ENCODE measurements around the gene IGLL5.
"Not testable (repeated sequence)": the region's sequence is repeated elsewhere in the genome, so short reads cannot be mapped to it uniquely, and the experiment has no call there.

The IGLL5 gene

GRCh38 chr22:22920910-22921550 lies 33.4 kb downstream of the IGLL5 start:
- Mint-ChIP-seq H3K27ac (no peak overlapping the region), H3K4me1 (ENCODE audit: low read depth) (no peaks in the 10 kb centered on the region), H3K4me3 (no peak overlapping the region), H3K36me3 (no peaks in the 10 kb centered on the region), H3K9me3 (ENCODE audit: low read depth) (no peaks in the 10 kb centered on the region), H3K27me3 (no peaks in the 10 kb centered on the region)

- Mint-ChIP-seq H3K4me1 (ENCODE audit: low read depth) (no peaks in the 10 kb centered on the region), H3K27ac (no peak overlapping the region), H3K27me3 (no peaks in the 10 kb centered on the region), H3K36me3 (no peaks in the 10 kb centered on the region), H3K9me3 (ENCODE audit: low read depth) (no peaks in the 10 kb centered on the region), H3K4me3 (no peak overlapping the region)
Measured at GRCh38 chr22:22921575-22921974, 34.0 kb downstream of the IGLL5 start.

- H3K4me1 Mint-ChIP-seq (ENCODE audit: low read depth): not testable (repeated sequence)
Measured at GRCh38 chr22:22922092-22922953, 34.7 kb downstream of the IGLL5 start.

GRCh38 chr22:22922954-22923319 lies 35.3 kb downstream of the IGLL5 start:
- Mint-ChIP-seq H3K27me3 (no peaks in the 10 kb centered on the region), H3K9me3 (ENCODE audit: low read depth) (no peaks in the 10 kb centered on the region), H3K4me3 (no peak overlapping the region), H3K4me1 (ENCODE audit: low read depth) (peaks cover 1% of the 10 kb centered on the region), H3K27ac (no peak overlapping the region), H3K36me3 (no peaks in the 10 kb centered on the region)

More at GRCh38 chr22:22922092-22922953, 34.7 kb downstream of the IGLL5 start:
- not testable (repeated sequence) for H3K27ac Mint-ChIP-seq; H3K36me3 Mint-ChIP-seq; H3K27me3 Mint-ChIP-seq; H3K4me3 Mint-ChIP-seq; H3K9me3 Mint-ChIP-seq (ENCODE audit: low read depth)

GRCh38 chr22:22923379-22923778 lies 35.8 kb downstream of the IGLL5 start:
- no peaks in the 10 kb centered on the region for H3K9me3 Mint-ChIP-seq (ENCODE audit: low read depth)
- no peaks in the 10 kb centered on the region for H3K36me3 Mint-ChIP-seq
- no peak overlapping the region for H3K27ac Mint-ChIP-seq
- peaks cover 3% of the 10 kb centered on the region for H3K4me1 Mint-ChIP-seq (ENCODE audit: low read depth)
- H3K4me3 Mint-ChIP-seq: no peak overlapping the region
- H3K27me3 Mint-ChIP-seq: no peaks in the 10 kb centered on the region

GRCh38 chr22:22923930-22924329 lies 36.3 kb downstream of the IGLL5 start:
- Mint-ChIP-seq H3K4me3 (no peak overlapping the region), H3K9me3 (ENCODE audit: low read depth) (no peaks in the 10 kb centered on the region), H3K4me1 (ENCODE audit: low read depth) (peaks cover 8% of the 10 kb centered on the region), H3K27me3 (no peaks in the 10 kb centered on the region), H3K36me3 (no peaks in the 10 kb centered on the region), H3K27ac (no peak overlapping the region)

GRCh38 chr22:22924369-22925145 lies 36.9 kb downstream of the IGLL5 start:
- H3K4me3 Mint-ChIP-seq: no peak overlapping the region
- H3K36me3 Mint-ChIP-seq: no peaks in the 10 kb centered on the region
- H3K27ac Mint-ChIP-seq: no peak overlapping the region
- H3K4me1 Mint-ChIP-seq (ENCODE audit: low read depth): peaks cover 11% of the 10 kb centered on the region
- no peaks in the 10 kb centered on the region for H3K27me3 Mint-ChIP-seq
- H3K9me3 Mint-ChIP-seq (ENCODE audit: low read depth): no peaks in the 10 kb centered on the region

- Mint-ChIP-seq H3K27me3 (no peaks in the 10 kb centered on the region), H3K27ac (no peak overlapping the region), H3K4me1 (ENCODE audit: low read depth) (peaks cover 11% of the 10 kb centered on the region), H3K4me3 (no peak overlapping the region), H3K9me3 (ENCODE audit: low read depth) (no peaks in the 10 kb centered on the region), H3K36me3 (no peaks in the 10 kb centered on the region)
Measured at GRCh38 chr22:22925146-22925804, 37.7 kb downstream of the IGLL5 start.

GRCh38 chr22:22925805-22926369 lies 38.3 kb downstream of the IGLL5 start:
- H3K36me3 Mint-ChIP-seq: no peaks in the 10 kb centered on the region
- no peaks in the 10 kb centered on the region for H3K27me3 Mint-ChIP-seq
- H3K9me3 Mint-ChIP-seq (ENCODE audit: low read depth): no peaks in the 10 kb centered on the region
- no peak overlapping the region for H3K27ac Mint-ChIP-seq
- peaks cover 11% of the 10 kb centered on the region for H3K4me1 Mint-ChIP-seq (ENCODE audit: low read depth)
- no peak overlapping the region for H3K4me3 Mint-ChIP-seq

GRCh38 chr22:22926370-22927195 lies 39.0 kb downstream of the IGLL5 start:
- Mint-ChIP-seq H3K27ac (no peak overlapping the region), H3K4me3 (no peak overlapping the region), H3K36me3 (no peaks in the 10 kb centered on the region), H3K9me3 (ENCODE audit: low read depth) (no peaks in the 10 kb centered on the region), H3K27me3 (no peaks in the 10 kb centered on the region), H3K4me1 (ENCODE audit: low read depth) (peaks cover 11% of the 10 kb centered on the region)

- Mint-ChIP-seq H3K4me3 (no peak overlapping the region), H3K27ac (no peak overlapping the region), H3K4me1 (ENCODE audit: low read depth) (peaks cover 11% of the 10 kb centered on the region), H3K36me3 (no peaks in the 10 kb centered on the region), H3K9me3 (ENCODE audit: low read depth) (no peaks in the 10 kb centered on the region), H3K27me3 (no peaks in the 10 kb centered on the region)
Measured at GRCh38 chr22:22927196-22927887, 39.7 kb downstream of the IGLL5 start.

- Mint-ChIP-seq H3K36me3 (no peaks in the 10 kb centered on the region), H3K4me1 (ENCODE audit: low read depth) (peaks cover 11% of the 10 kb centered on the region), H3K9me3 (ENCODE audit: low read depth) (no peaks in the 10 kb centered on the region), H3K4me3 (no peak overlapping the region), H3K27me3 (no peaks in the 10 kb centered on the region), H3K27ac (no peak overlapping the region)
Measured at GRCh38 chr22:22927888-22928665, 40.5 kb downstream of the IGLL5 start.
